HG03342 (cell line): ENCODE data around the gene ARID4B.
"Not testable (repeated sequence)": the region's sequence is repeated elsewhere in the genome, so short reads cannot be mapped to it uniquely, and the experiment has no call there.

Experiments used
- ATAC-seq: cut with Tn5 transposase; IDR thresholded peaks from one replicate; pipeline ENCODE4 v1.9.1; 2021; ENCODE audit warnings: mild to moderate bottlenecking, moderate library complexity; ENCODE audit not compliant: unreplicated experiment

Gene ARID4B

DNA sequence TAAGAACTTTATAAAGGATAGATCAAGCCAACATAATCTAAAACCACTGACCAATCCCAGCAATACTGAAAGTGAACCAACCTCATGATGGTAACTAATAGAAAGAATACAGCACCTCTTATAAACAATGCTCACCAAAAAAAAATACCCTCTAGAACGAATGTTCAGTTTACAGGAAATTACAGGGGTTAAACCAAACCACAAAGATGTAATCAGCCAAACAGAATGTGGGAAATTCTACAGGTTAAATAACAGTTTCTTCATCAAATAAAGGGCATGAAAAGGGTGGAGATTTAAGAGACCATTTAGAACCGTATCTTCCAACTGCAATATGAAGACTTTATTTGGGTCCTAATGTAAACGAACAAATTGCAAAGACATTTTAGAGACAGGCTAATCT is 30.4 kb downstream of the ARID4B start:
- no peak for ATAC-seq

DNA sequence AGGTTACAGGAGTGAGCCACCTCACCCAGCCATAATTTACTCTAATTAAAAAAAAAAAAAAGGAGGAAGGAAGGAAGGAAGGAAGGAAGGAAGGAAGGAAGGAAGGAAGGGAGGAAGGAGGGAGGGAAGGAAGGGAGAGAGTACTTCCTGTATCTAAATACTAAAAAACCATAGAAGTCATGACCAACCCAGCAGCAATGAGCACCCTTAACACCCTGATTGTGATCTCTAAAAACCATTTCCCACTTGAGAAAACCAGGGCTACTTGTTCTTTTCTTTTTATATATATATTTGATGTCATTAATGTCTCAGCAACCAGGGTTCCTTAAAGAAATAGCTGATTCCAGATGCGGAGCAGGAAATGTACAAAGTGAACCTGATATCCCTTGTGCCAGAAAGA is 31.2 kb downstream of the ARID4B start:
- no peak for ATAC-seq

DNA sequence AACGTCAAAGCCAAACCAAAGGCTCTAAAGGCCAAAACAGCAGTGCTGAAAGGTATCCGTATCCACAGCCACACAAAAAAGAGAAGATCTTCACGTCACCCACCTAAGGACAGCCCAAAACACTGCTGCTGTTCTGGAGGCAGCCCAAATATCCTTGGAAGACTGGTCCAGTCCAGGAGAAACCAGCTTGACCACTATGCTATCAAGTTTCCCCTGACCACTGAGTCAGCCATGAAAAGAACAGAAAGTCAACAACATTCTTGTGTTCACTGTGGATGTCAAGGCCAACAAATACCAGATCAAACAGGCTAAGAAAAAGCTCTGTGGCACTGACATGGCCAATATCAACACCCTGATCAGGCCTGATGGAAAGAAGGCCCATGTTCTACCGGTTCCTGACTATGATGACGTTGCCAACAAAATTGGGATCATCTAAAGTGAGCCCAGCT is 32.1 kb downstream of the ARID4B start:
- no peak for ATAC-seq

DNA sequence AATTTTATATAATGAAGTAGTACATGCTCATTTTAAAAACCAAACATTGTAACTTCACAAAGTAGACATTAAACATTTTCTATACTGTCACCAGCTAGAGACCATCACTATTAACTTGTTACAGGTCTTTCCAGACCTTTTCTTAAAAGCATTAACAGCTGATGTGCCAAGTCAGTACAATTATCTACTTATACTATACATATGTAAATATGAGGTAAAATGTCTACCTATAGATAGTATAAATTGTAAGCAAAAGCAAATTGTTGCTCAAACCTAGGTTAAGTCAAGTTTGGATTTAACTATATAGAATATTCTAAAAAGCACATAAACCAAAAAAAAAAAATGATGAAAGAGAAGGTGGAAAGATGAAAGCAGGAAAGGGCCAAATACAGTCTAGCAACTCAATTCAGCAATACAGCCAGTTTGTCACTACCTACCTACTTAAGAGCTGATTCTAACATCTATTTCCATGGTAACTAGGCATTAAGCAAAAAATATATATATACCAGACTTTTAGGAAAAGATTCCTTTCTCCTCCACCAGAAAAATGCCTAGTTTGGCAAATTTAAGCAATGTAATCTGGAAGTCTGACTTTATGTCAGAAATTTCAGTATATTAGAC is 34.5 kb downstream of the ARID4B start:
- ATAC-seq, result no peak

DNA sequence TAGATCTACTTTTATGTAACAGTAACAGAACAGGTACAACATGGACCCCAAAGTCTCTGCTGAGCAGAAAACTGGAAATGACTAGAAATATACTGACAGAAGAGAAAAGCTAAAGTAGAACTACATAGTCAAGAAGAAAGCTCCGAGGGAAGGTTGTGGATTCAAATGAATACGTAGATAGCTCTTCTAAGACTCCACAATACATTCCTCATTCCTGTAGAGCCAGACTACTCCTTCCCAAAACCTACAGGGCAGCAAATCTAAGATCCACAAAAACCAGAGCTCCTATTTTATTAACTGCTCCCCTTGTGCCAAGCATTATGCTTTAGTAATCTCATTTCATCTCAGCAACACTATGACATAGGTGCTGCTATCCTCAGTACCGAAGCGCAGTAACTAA is 35.2 kb downstream of the ARID4B start:
- ATAC-seq, result no peak

DNA sequence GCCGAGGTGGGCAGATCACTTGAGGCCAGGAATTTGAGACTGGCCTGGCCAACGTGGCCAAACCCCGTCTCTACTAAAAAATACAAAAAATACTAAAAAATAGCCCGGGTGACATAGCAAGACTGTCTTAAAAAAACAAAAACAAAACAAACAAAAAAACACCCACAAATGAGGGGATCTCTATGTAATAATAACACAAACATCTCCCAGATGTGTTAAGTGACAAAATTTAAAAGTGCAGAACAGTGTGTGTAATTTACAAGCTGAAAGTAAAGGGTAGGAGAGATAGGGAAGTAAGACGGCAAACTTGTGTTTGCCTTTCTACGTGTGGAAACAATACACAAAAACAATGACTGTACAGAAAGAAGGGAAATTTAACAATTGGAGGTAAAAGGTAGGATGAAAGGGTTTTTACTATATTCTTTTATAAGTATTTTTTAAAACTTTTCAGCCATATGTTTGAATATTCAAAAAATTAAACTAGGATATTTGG is 36.3 kb downstream of the ARID4B start:
- ATAC-seq, result no peak

DNA sequence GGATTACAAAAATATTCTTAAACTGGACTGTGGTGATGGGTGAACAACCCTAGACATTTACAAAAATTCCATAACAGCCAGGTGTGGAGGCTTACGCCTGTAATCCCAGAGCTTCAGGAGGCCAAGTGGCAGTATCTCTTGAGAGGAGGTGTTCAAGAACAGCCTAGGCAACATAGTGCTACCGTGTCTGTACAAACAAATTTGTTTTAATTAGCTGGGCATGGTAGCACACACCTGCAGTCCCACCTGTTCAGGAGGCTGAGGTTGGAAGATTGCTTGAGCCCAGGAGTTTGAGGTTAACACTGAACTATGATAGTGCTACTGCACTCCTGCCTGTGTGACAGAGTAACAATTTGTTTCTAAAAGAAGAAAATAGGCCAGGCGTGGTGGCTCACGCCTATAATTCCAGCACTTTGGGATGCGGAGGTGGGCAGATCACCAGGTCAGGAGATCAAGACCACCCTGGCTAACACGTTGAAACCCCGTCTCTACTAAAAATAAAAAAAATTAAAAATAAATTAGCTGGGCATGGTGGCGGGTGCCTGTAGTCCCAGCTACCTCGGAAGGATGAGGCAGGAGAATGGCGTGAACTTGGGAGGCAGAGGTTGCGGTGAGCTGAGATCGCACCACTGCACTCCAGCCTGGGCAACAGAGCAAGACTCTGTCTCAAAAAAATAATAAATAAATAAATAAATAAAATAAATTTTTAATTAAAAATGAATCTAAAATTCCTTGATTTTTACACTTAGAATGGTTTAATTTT is 37.1 kb downstream of the ARID4B start:
- no peak for ATAC-seq

DNA sequence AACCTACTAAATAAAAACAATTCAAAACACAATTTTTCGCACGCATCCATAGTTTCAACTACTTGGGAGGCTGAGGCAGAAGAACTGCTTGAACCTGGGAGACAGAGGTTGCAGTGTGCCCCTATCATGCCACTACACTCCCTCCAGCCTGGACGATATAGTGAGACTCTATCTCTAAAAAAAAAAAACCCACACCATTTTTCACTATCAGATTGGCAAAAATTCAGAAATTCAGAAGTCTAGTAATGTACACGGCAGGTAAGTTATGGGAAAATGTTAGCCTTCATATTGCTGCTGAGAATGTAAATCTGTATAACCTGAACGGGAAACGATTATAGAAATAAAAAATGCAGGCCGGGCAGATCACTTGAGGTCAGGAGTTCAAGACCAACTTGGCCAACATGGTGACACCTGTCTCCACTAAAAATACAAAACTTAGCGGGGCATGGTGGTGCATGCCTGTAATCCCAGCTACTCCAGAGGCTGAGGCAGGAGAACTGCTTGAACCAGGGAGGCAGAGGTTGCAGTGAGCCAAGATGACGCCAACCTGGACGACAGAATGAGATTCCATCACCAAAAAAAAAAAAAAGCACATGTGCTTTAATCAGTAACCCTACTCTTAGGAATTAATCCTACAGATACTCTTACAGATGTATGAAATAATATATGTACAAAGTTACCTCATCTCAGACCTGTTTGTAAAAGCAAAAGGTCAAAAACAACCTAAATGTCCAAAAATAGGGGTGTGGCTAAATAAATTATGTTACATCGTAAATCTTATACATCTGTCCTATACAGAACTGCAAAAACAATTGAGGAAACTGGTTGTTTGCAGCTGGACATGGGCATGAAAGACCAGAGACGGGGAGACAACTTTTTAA is 37.9 kb downstream of the ARID4B start:
- ATAC-seq, result no peak

DNA sequence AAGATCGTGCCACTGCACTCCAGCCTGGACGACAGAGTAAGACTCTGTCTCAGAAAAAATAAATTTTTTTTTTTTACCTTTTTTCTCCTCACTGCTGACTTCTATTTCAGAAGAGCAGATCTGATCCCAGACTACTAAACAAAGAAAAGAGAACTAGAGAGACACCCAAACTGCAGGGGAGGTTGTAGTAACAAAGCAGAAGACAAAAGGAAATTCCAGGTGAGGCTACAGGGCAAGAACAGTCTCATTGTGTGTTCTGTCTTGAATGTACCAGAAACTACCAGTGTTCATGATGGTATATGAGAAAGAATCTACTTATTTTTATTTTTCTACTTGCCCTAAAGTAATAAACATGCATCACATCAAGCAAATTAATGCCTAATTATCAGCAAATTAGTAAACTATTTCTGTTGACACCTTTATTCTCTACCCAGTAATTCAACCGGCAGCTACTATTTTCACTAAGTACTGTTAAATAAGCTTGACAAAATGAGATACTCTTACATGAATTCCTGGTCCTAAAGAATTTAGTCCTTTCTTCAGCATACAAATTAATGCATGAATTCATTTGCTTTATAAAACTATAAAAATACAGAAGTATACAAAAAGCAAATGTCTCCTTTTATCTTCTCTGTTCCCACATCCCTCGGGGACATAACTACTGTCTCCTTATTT is 40.6 kb downstream of the ARID4B start:
- no peak for ATAC-seq

DNA sequence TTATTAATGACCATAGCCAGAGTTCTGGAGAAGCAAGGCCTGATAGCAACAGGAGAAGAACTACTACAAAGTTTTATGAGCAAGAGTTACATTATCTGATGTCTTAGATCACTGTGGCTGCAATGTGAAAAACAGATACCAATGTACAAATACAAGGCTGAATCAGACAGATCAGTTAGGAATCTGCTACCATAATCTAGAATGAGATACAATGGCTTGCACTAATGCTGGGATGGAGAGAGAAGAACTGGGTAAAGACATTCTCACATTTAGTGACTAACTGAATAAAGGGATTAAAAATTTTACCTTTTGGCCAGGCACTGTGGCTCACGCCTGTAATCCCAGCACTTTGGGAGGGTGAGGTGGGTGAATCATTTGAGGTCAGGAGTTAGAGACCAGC is 41.3 kb downstream of the ARID4B start:
- no peak for ATAC-seq

DNA sequence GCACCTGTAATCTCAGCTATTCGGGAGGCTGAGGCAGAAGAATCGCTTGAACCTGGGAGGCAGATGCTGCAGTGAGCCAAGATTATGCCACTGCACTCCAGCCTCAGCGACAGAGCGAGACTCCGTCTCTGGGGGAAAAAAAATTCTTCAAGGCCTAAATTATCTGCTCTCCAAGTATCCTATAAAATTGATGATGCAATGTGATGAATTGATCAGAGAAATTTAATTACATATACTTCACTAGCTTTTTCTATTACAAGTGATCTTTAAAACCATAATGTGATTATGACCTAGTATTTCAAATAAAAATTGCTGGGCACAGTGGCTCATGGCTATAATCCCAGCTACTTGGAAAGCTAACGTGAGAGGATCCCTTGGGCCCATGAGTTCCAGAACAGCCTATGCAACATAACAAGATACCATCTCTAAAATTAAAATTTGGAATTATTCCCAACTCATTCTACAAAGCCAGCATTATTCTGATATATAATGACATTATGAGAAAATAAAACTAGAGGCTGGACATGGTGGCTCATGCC is 43.7 kb downstream of the ARID4B start:
- no peak for ATAC-seq

DNA sequence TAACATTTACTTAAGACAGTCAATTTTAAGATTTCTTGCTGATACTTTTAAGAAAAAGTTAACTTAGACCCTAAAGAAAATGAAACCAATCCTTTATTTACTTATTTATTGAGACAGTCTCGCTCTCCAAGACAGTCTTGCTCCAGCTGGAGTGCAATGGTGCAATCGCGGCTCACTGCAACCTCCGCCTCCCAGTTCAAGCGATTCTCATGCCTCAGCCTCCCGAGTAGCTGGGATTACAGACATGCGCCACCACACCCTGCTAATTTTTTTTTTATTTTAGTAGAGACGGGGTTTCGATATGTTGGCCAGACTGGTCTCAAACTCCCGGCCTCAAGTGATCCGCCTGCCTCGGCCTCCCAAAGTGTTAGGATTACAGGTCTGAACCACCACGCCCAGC is 44.3 kb downstream of the ARID4B start:
- not testable (repeated sequence) for ATAC-seq

DNA sequence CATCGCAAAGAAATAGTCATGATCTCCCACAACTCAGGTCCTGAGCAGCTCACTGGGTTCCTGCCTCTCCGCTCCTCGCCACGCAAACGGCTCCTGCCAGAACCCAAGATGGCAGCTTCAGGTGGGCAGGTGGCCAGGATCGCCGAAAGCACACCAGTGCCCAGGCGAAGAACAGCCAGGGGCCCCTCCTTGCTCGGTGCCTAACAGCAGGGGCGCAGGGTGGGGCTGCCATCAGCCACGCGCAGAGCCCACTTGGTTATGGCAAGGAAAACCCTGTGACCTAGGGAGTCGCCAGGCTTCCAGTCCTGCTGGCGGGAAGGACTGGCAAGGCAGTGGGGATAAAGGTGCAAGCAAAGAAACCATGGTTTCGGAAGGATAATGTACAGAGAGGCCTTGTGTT is 47.5 kb downstream of the ARID4B start:
- ATAC-seq, result no peak

DNA sequence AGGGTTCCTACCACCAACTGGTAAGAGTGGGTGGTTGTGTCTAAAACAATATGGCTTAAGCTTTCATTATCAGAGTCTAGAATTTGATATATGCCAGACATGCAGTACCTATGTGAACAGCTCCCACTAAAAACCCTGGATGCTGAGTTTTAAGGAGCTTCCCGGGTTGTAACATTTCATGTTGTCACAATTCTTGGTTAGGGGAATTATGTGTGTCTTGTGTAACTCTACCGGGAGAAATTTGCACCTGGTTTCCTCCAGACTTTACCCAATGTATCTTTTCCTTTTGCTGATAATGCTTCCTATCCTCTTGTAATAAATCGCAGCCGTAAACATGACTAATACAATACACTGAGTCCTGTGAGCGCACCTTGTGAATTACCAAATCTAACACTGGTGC is 48.3 kb downstream of the ARID4B start:
- no peak for ATAC-seq

DNA sequence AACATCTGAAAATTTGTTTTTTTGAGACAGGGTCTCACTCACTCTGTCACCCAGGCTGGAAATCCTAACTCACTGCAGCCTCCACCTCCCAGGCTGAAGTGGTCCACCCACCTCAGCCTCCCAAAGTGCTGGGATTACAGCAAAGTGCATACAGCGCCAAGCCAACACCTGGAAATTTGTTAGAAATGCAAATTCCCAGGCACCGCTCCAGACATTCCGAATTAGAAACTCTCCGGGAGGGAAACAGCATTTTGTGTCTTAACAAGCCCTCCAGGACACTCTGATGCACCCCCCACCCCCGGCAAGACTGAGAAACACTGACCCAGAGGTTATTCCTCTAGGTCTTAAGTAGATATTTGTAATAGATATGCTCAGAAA is 49.1 kb downstream of the ARID4B start:
- ATAC-seq, result no peak

DNA sequence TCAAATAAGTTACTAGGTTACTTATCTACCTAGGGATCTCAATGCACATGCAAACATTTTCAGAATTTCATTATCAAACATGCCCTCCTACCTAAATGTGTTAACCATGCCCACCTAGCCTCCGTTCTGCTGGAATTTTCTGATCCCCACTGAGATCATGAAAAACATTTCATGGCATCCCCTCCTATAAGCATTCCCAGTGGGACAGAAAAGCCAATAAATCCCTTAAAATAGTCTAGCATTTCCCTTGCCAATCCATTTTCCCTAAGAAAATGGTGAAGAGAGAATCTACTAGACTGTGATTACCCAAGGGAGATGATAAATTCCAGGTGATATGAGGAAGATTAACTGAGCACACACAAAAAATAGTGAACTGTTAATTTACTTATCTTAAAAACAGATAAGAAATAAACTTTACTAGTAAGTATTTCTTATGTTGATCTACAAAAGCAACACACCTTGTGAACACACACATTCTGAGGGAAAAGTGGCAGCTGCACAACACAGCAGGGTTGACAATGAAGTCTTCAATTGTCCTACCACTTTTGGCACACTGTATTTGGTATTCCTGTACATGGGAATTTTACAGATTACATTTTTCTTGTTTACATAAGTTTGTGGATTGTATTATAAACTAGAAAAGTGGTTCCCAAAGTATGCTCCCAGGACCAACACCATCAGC is 49.6 kb downstream of the ARID4B start:
- no peak for ATAC-seq

DNA sequence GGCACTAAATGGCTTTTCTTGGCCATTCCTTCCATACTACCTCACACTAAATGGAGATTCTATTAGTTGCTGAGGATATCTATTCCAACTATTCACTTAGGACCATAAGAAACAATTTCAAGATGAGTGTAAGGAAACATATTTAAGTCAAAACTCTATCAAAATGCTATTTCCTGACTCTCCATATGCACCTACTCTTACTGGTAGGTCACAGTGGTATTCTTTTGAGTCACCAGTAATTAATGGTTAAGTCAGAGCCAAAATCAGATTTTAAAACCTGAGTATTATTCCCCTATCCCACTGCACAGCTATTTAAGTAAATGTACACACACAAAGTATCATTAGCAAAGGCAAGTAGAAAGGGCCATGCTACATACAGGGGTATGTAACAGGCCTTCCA is 50.3 kb downstream of the ARID4B start:
- no peak for ATAC-seq

DNA sequence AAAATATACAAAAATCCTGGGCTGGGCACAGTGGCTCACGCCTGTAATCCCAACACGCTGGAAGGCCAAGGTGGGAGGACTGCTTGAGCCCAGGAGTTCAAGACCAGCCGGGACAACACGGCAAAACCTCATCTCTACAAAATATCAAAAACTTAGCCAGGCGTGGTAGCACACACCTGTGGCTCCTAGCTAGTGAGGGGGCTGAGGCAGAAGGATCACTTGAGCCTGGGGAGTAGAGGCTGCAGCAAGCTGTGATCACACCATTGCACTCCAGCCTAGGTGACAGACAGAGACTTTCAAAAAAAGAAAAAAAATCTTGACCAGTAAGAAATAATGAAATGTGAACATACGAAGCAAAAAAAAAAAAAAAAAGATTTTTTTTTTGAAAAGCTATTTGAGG is 52.1 kb downstream of the ARID4B start:
- ATAC-seq, result no peak

DNA sequence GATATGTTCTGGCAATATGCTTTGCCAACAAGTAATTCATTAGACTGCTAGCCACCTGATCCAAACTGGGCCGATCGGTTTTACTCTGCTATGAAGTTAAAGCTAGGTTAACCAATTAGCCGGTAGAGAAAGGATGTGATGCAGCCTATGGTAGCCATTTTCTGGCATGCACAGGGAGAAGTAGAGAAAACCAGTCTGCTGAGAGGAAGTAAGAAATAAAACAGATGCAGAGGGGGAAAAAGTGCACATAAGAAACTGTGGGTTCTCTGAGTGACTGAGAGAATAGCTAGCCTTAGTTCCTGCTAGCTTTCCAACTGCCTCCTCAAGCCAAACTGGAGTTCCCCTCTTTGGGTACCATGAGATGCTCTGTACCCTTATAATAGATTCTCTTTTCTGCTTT is 52.8 kb downstream of the ARID4B start:
- peak; percentile 77 for ATAC-seq

DNA sequence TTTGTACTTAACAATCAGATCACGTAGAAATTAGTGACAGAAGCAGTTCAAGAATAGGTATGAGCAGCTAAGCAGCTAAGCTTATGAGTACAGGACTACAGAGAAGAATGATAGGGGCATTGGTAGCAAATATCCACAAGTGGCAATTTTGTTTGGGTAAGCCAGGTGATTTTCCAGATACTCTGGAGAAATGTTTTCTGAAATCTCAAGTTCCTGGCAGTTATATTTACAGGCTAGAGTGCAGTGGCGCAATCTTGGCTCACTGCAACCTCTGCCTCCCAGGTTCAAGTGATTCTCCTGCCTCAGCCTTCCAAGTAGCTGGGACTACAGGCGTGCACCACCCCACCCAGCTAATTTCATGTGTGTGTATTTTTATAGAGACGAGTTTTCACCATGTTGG is 55.1 kb downstream of the ARID4B start:
- no peak for ATAC-seq
